IMR-90 (cell line): ENCODE data around the gene LAMP5. TPM values are rescaled to one million over a fixed set of nuclear protein-coding genes. Genes with fewer than 3 reads are reported as not detected.

Experiments
- ATAC-seq: fragments of 200-7000 bp; cut with Tn5 transposase; 2 replicates; pipeline ENCODE4 v1.9.1; 2020; ENCODE audit warnings: low read depth, mild to moderate bottlenecking, moderate library complexity
- BruUV-seq: library from RNA; stranded (reverse); fragments of 400-500 nt; replicated peaks from 2 replicates; lab custom pipeline; 2021; lab: Mats Ljungman, UMichigan
- CTCF ChIA-PET: fragments of 300-600 bp; formaldehyde crosslinking; extraction: SDS; loops from one replicate; lab custom pipeline; 2021; ENCODE audit warnings: antibody characterized with exemption; lab: Yijun Ruan, JAX
- POLR2A ChIA-PET: fragments of 300-600 bp; sonication (Branson Sonifier 250); formaldehyde crosslinking; loops from one replicate; lab custom pipeline; 2022; ENCODE audit warnings: antibody characterized with exemption; ENCODE audit not compliant: unreplicated experiment; lab: Charles Lee
- DNase-seq: peaks from one replicate; pipeline ENCODE4 v3.0.0; 2013
- H2AFZ ChIP-seq: replicated peaks from 2 replicates; pipeline ENCODE3; 2013; ENCODE audit warnings: low read length, mild to moderate bottlenecking; ENCODE audit not compliant: poor library complexity
- H2AK5ac ChIP-seq: 2 replicates; pipeline ENCODE4 v1.6.1; 2013; ENCODE audit warnings: low read depth, low read length, inconsistent platforms
- H2AK9ac ChIP-seq: replicated peaks from 2 replicates; pipeline ENCODE3; 2013; ENCODE audit warnings: mild to moderate bottlenecking, low read depth, low read length, moderate library complexity; ENCODE audit not compliant: poor library complexity
- H2BK120ac ChIP-seq: 2 replicates; pipeline ENCODE4 v1.6.1; 2013; ENCODE audit warnings: low read depth, low read length, inconsistent platforms
- H2BK15ac ChIP-seq: 3 replicates; pipeline ENCODE4 v1.6.1; 2013; ENCODE audit warnings: low read depth, low read length, inconsistent platforms
- H2BK20ac ChIP-seq: 2 replicates; pipeline ENCODE4 v1.6.1; 2013; ENCODE audit warnings: low read depth, mild to moderate bottlenecking, inconsistent platforms, low read length, moderate library complexity
- H2BK5ac ChIP-seq: 2 replicates; pipeline ENCODE4 v1.6.1; 2013; ENCODE audit warnings: mild to moderate bottlenecking, low read depth, low read length, inconsistent platforms; ENCODE audit not compliant: poor library complexity, severe bottlenecking
- H3K14ac ChIP-seq: replicated peaks from 2 replicates; pipeline ENCODE4 v1.6.1; 2013; ENCODE audit warnings: low read depth, low read length, inconsistent platforms
- H3K18ac ChIP-seq: 2 replicates; pipeline ENCODE4 v1.6.1; 2013; ENCODE audit warnings: low read depth, low read length, control low read depth
- H3K23ac ChIP-seq: 2 replicates; pipeline ENCODE4 v1.6.1; 2013; ENCODE audit warnings: low read depth, low read length, inconsistent platforms
- H3K27ac ChIP-seq: 2 replicates; pipeline ENCODE4 v1.5.1; 2013; ENCODE audit warnings: mild to moderate bottlenecking, control low read depth, low read length; ENCODE audit not compliant: insufficient read depth
- H3K27me3 ChIP-seq: 2 replicates; pipeline ENCODE4 v1.6.1; 2013; ENCODE audit warnings: low read length; ENCODE audit not compliant: control insufficient read depth, insufficient read depth
- H3K36me3 ChIP-seq: 2 replicates; pipeline ENCODE4 v1.6.1; 2013; ENCODE audit warnings: low read length, mixed read lengths; ENCODE audit not compliant: control insufficient read depth, insufficient read depth
- H3K4ac ChIP-seq: 2 replicates; pipeline ENCODE4 v1.6.1; 2013; ENCODE audit warnings: low read depth, low read length, inconsistent platforms
- H3K4me1 ChIP-seq: 2 replicates; pipeline ENCODE4 v1.6.1; 2013; ENCODE audit warnings: low read length, mixed read lengths; ENCODE audit not compliant: control insufficient read depth, insufficient read depth
- H3K4me2 ChIP-seq: 2 replicates; pipeline ENCODE4 v1.6.1; 2013; ENCODE audit warnings: low read depth, mild to moderate bottlenecking, control low read depth, low read length, moderate library complexity
- H3K4me3 ChIP-seq: 2 replicates; pipeline ENCODE4 v1.5.1; 2013; ENCODE audit warnings: low read depth, mild to moderate bottlenecking, control low read depth, low read length, moderate library complexity; ENCODE audit not compliant: insufficient read depth
- H3K56ac ChIP-seq: 2 replicates; pipeline ENCODE4 v1.6.1; 2013; ENCODE audit warnings: low read length, inconsistent platforms; ENCODE audit not compliant: insufficient read depth; ENCODE audit errors: extremely low read depth
- H3K79me1 ChIP-seq, 2 experiments: 2 replicates each; pipeline ENCODE4 v1.6.1; 2013; ENCODE audit warnings: low read length in 2 of 2, inconsistent platforms in 1 of 2, low read depth in 1 of 2
- H3K9ac ChIP-seq: 2 replicates; pipeline ENCODE4 v1.6.1; 2013; ENCODE audit warnings: low read depth, low read length, control low read depth
- H3K9me1 ChIP-seq: 2 replicates; pipeline ENCODE4 v1.6.1; 2013; ENCODE audit warnings: low read length, inconsistent platforms; ENCODE audit not compliant: insufficient read depth
- H3K9me3 ChIP-seq: 2 replicates; pipeline ENCODE4 v1.6.1; 2013; ENCODE audit warnings: low read length; ENCODE audit not compliant: control insufficient read depth, insufficient read depth
- H4K20me1 ChIP-seq: 2 replicates; pipeline ENCODE4 v1.6.1; 2013; ENCODE audit warnings: low read length, inconsistent platforms; ENCODE audit not compliant: insufficient read depth
- H4K5ac ChIP-seq: 2 replicates; pipeline ENCODE4 v1.6.1; 2013; ENCODE audit warnings: mild to moderate bottlenecking, low read depth, low read length, control low read depth
- H4K8ac ChIP-seq, 2 experiments: 2 replicates each; pipeline ENCODE4 v1.6.1; 2013; ENCODE audit warnings: low read depth in 2 of 2, low read length in 2 of 2, control low read depth in 1 of 2, inconsistent platforms in 1 of 2
- H4K91ac ChIP-seq: 2 replicates; pipeline ENCODE4 v1.6.1; 2013; ENCODE audit warnings: low read depth, low read length, inconsistent platforms; ENCODE audit not compliant: insufficient read depth
- CEBPB ChIP-seq: IDR thresholded peaks from 2 replicates; pipeline ENCODE4 v1.6.1; 2012; ENCODE audit warnings: low read depth, low read length, improper control_type of control experiment
- CHD1 ChIP-seq: IDR thresholded peaks from 2 replicates; pipeline ENCODE4 v1.6.1; 2012; ENCODE audit warnings: low read depth, low read length, improper control_type of control experiment
- CTCF ChIP-seq: conservative IDR thresholded peaks from 2 replicates; pipeline ENCODE4 v1.5.1; 2012; ENCODE audit warnings: mild to moderate bottlenecking, low read depth, low read length, improper control_type of control experiment
- ELK1 ChIP-seq: fragments of 150-350 bp; IDR thresholded peaks from 2 replicates; pipeline ENCODE4 v1.6.1; 2016; ENCODE audit warnings: low read depth, mild to moderate bottlenecking, low read length, moderate library complexity, borderline replicate concordance
- FOS ChIP-seq: fragments of 150-350 bp; IDR thresholded peaks from 2 replicates; pipeline ENCODE4 v1.6.1; 2016; ENCODE audit warnings: low read depth, low read length
- MAZ ChIP-seq: IDR thresholded peaks from 2 replicates; pipeline ENCODE4 v1.6.1; 2012; ENCODE audit warnings: low read depth, mild to moderate bottlenecking, low read length, improper control_type of control experiment, moderate library complexity, borderline replicate concordance
- MXI1 ChIP-seq: IDR thresholded peaks from 2 replicates; pipeline ENCODE4 v1.6.1; 2012; ENCODE audit warnings: low read depth, mild to moderate bottlenecking, low read length, moderate library complexity, borderline replicate concordance
- NFE2L2 ChIP-seq: fragments of 150-350 bp; IDR thresholded peaks from 2 replicates; pipeline ENCODE4 v1.6.1; 2016; ENCODE audit warnings: low read depth, mild to moderate bottlenecking, low read length
- RCOR1 ChIP-seq: IDR thresholded peaks from 2 replicates; pipeline ENCODE4 v1.6.1; 2012; ENCODE audit warnings: mild to moderate bottlenecking, low read length, improper control_type of control experiment; ENCODE audit not compliant: insufficient replicate concordance
- SMC3 ChIP-seq: fragments of 150-350 bp; IDR thresholded peaks from 2 replicates; pipeline ENCODE4 v1.6.1; 2016; ENCODE audit warnings: low read depth, mild to moderate bottlenecking, antibody characterized with exemption, low read length, moderate library complexity
- WGBS, 2 experiments: methylation state at CpG; one replicate each; pipeline versions ENCODE4 v1.1.5 to v1.1.7; 2013; ENCODE audit warnings: missing lambda C conversion rate in 2 of 2; ENCODE audit not compliant: insufficient read length in 1 of 2; ENCODE audit errors: extremely low coverage in 2 of 2; 5-methylcytosine and 5-hydroxymethylcytosine counted together
- dilution Hi-C: fragments of 300-500 bp; cut with HindIII; formaldehyde crosslinking; loops from one replicate; pipeline ENCODE4 v1.14.3; 2018; ENCODE audit warnings: low sequenced_read_pairs; ENCODE audit not compliant: unreplicated experiment
- in situ Hi-C: fragments of 300-500 bp; cut with MboI; formaldehyde crosslinking; loops from 3 replicates; pipeline ENCODE4 v1.14.3; 2019; ENCODE audit warnings: low sequenced_read_pairs, inconsistent platforms, mixed read lengths
- intact Hi-C: fragments of 100-400 bp; cut with micrococcal nuclease; formaldehyde crosslinking; loops from 2 replicates; pipeline ENCODE4 v1.10.0; 2022
- polyA plus RNA-seq, 3 experiments: library from polyadenylated mRNA; depleted of rRNA; stranded (reverse); fragments of >200 nt; gene quantifications; 2 replicates each; pipeline ENCODE4 v1.2.3, GENCODE V29; 2012; ENCODE audit warnings: low replicate concordance in 1 of 3
- total RNA-seq: library from RNA; depleted of rRNA; stranded (reverse); fragments of >200 nt; gene quantifications from 2 replicates; pipeline ENCODE4 v1.2.3, GENCODE V29; 2012

LAMP5 gene
- total and polyA plus RNA-seq, 2 of the 4 experiments (the other 2 are of a cell fraction): not detected

- Histone ChIP-seq H2BK20ac (no peak overlapping the region), H3K14ac (no peak overlapping the region), H3K36me3 (no peaks in the 10 kb centered on the region), H3K56ac (no peak overlapping the region), H2BK15ac (no peak overlapping the region), H4K8ac (no peak overlapping the region), H3K4me1 (no peaks in the 10 kb centered on the region), H4K5ac (no peak overlapping the region), H2BK5ac (no peak overlapping the region), H4K20me1 (no peaks in the 10 kb centered on the region; the same call in 1 of the 2 replicates), H2AK9ac (no peak overlapping the region), H2AK5ac (no peak overlapping the region), H3K4me3 (no peak overlapping the region), H3K4ac (no peak overlapping the region), H3K18ac (no peak overlapping the region), H3K9me3 (peaks cover 5% of the 10 kb centered on the region; the same call in 1 of the 2 replicates), H3K27me3 (peaks cover 63% of the 10 kb centered on the region), H2AFZ (no peak overlapping the region), H2BK120ac (no peak overlapping the region), H3K4me2 (no peak overlapping the region), H4K91ac (no peak overlapping the region), H3K9me1 (no peaks in the 10 kb centered on the region), H3K27ac (no peak overlapping the region), H3K9ac (no peak overlapping the region), H3K23ac (no peak overlapping the region), H3K79me1 (no peaks in the 10 kb centered on the region)
- TF ChIP-seq MAZ (no peak), ELK1 (no peak), CEBPB (no peak), MXI1 (no peak), RCOR1 (no peak), CHD1 (no peak), SMC3 (no peak), NFE2L2 (no peak), FOS (no peak), CTCF (no peak)
- ChIA-PET CTCF (no interaction called here), POLR2A (no interaction called here)
- BruUV-seq: no TSS peak
- in situ Hi-C loops (no loop called here), dilution Hi-C loops (no loop called here), intact Hi-C loops (no loop called here)
- WGBS, 2 experiments: 20 to 100% methylated on average over 1 of the region's 4 CpGs
- ATAC-seq (no peak), DNase-seq (no peak)
Measured at GRCh38 chr20:9509246-9509645, 5.1 kb upstream of the LAMP5 start.
